ENCODE data around the gene ALPK1. TPM values are rescaled to one million over a fixed set of nuclear protein-coding genes. Genes with fewer than 3 reads are reported as not detected.
A peak's percentile ranks its signal among the peaks of the same experiment; 100 is the strongest.

The ALPK1 gene
- total RNA-seq, 2 donors from 2014 or later, result 4.2 to 8.1 TPM

DNA sequence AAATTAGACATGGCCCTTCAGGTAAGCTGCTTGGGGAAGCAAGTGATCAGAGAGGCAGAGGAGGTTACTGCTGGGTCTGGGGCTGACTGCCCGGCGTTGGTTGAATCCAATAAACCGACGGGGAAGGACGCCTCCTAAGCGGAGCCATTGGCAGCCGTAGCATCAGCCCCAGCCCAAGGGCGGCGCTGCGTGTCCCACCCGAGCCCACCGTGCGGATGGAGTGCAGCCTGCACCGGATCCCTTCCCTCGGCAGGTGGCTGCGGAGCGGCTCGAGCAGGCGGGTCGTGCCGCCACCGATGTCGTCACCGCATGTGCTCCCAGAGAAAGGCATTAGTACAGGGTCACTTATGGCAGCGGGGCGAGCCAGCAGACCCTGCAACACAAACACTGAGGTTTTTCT lies 82.1 kb downstream of the ALPK1 start:
- no peaks in the 10 kb centered on the region for H3K9me3 ChIP-seq
- peak overlapping the region in 1 of 2 donors; percentile 22 for H3K4me3 ChIP-seq
- DNase-seq (ENCODE audit: low spot score), result no peak
- no peak for TF ChIP-seq CTCF (IDR thresholded peaks at IDR 0.05)
- H3K4me1 ChIP-seq, result no peaks in the 10 kb centered on the region
- peaks cover 7% of the 10 kb centered on the region for H3K36me3 ChIP-seq
- no peak overlapping the region for H3K27ac ChIP-seq
- H3K27me3 ChIP-seq, result no peaks in the 10 kb centered on the region

DNA sequence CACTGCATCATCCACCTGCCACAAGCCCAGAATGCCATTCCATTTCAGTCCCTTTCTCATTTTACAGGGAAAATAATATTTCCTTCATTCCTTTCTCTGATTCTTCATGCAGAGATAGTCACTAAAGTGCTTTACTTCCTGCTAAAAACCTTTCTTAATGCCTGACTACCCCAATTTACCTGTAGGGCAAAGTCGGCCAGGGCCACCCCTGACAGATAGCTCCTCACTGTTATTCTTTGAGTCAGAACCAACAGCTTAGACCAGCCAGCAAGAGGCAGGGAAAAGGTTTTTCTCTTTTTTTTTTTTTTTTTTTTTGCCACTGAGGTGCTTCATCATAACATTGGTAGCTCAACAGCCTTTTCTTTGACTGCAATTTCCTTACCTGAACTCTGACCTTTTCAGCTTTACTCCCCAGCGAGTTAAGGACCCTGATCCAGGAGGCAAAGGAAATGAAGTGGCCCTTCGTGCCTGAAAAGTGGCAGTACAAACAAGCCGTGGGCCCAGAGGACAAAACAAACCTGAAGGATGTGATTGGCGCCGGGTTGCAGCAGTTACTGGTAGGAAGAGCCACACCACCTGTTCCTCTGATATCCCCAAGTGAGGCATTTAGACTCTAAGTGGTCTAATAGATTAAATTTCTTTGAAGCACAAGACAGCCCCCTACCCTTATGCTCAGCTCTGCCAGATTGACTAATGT lies 85.0 kb downstream of the ALPK1 start:
- Histone ChIP-seq H3K4me3 (no peak overlapping the region), H3K27me3 (no peaks in the 10 kb centered on the region), H3K9me3 (no peaks in the 10 kb centered on the region), H3K27ac (no peak overlapping the region), H3K4me1 (no peaks in the 10 kb centered on the region), H3K36me3 (peaks cover 7% of the 10 kb centered on the region)
- no peak for DNase-seq (ENCODE audit: low spot score)
- no peak for TF ChIP-seq CTCF (IDR thresholded peaks at IDR 0.05)

DNA sequence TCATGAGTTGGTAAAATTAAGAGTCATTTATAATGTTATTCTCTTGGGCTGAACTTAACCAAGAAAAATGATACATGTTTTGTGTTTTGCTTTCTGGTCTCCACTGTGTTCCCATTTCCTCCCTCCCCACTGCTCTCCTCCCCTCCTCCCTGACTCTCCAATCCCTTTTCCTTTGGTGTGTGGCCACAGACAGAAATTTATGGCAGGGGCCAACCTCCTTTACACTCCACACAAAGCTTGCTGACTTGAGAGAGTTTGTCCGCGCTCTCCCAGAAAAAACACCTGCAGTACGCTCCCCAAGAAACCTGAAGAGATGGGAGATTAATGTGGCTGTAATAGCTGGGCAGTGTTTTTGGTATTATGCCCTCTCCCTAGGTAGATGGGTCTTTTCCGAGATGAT lies 88.9 kb downstream of the ALPK1 start:
- no peaks in the 10 kb centered on the region for H3K4me1 ChIP-seq
- peaks cover 7% of the 10 kb centered on the region for H3K36me3 ChIP-seq
- no peaks in the 10 kb centered on the region for H3K9me3 ChIP-seq
- TF ChIP-seq CTCF (IDR thresholded peaks at IDR 0.05), result no peak
- H3K27ac ChIP-seq, result no peak overlapping the region
- H3K4me3 ChIP-seq, result no peak overlapping the region
- no peaks in the 10 kb centered on the region for H3K27me3 ChIP-seq
- DNase-seq (ENCODE audit: low spot score), result no peak

DNA sequence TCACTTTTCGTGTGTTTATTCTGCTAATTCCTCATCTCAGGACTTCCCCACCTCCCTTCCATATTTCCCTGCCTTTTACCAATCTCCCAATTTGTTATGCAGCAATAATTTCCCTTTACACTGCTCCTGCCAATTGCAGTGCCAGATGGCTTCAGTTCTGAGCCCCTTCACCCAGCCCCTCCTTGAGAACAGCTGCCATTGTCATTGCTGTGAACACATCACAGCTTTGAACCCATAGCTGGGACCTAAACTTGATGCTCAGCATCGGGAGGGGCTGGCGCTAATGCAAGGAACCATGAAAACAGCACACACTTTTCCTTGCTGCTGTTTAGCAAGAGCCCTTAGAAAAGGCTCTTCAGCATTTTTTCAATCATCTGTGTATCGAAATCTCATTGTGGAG lies 104.9 kb downstream of the ALPK1 start:
- Histone ChIP-seq H3K27ac (no peak overlapping the region), H3K36me3 (no peaks in the 10 kb centered on the region), H3K9me3 (no peaks in the 10 kb centered on the region), H3K27me3 (no peaks in the 10 kb centered on the region), H3K4me3 (no peak overlapping the region), H3K4me1 (no peaks in the 10 kb centered on the region)
- DNase-seq (ENCODE audit: low spot score), result no peak
- no peak for TF ChIP-seq CTCF (IDR thresholded peaks at IDR 0.05)

GRCh38 chr4:112403101-112403945 lies 106.2 kb downstream of the ALPK1 start:
- Histone ChIP-seq H3K27ac (no peak overlapping the region), H3K4me1 (no peaks in the 10 kb centered on the region), H3K4me3 (no peak overlapping the region), H3K36me3 (no peaks in the 10 kb centered on the region), H3K27me3 (no peaks in the 10 kb centered on the region), H3K9me3 (no peaks in the 10 kb centered on the region)
- no peak for DNase-seq (ENCODE audit: low spot score)
- TF ChIP-seq CTCF (IDR thresholded peaks at IDR 0.05), result no peak

All from right atrium auricular region (tissue), 2 donors.